ENCODE measurements around the gene CLDND2. TPM values are rescaled to one million over a fixed set of nuclear protein-coding genes. Genes with fewer than 3 reads are reported as not detected.

Gene CLDND2
- total and polyA plus RNA-seq, 2 donors from 2014 or later: 1.1 to 6.9 TPM

GRCh38 chr19:51333836-51334460, 34.9 kb downstream of the CLDND2 start:
- intact Hi-C loops (cut with DNase I): no loop called here
- no peaks in the 10 kb centered on the region for H3K9me3 ChIP-seq (ENCODE audit: control insufficient read depth in 2 of 3, insufficient read depth in 1 of 3, low read length in 3 of 3)
- H3K36me3 ChIP-seq (ENCODE audit: control insufficient read depth in 2 of 3, insufficient read depth in 3 of 3, low read length in 3 of 3): no peaks in the 10 kb centered on the region
- H3K27ac ChIP-seq (ENCODE audit: low read depth in 2 of 2, low read length in 2 of 2): no peak overlapping the region
- no peak overlapping the region for H3K9ac ChIP-seq (ENCODE audit: low read length in 3 of 3)
- no peaks in the 10 kb centered on the region for H3K27me3 ChIP-seq (ENCODE audit: control insufficient read depth, insufficient read depth, low read length)
- H3K4me3 ChIP-seq (ENCODE audit: low read length in 3 of 3): no peak overlapping the region
- no peak for FAIRE-seq
- TF ChIP-seq CTCF (IDR thresholded peaks at IDR 0.05; ENCODE audit: borderline replicate concordance, extremely low read depth, insufficient read depth): no peak
- DNase-seq: peak in 1 of 5 donors; percentile 39
- H3K4me1 ChIP-seq (ENCODE audit: control insufficient read depth in 2 of 3, insufficient read depth in 2 of 3, low read depth in 1 of 3, low read length in 3 of 3): peaks cover 0 to 2% (median 0%) of the 10 kb centered on the region in 3 donors

GRCh38 chr19:51331716-51332115, 37.1 kb downstream of the CLDND2 start:
- intact Hi-C loops (cut with DNase I): no loop called here
- Histone ChIP-seq H3K36me3 (ENCODE audit: control insufficient read depth in 2 of 3, insufficient read depth in 3 of 3, low read length in 3 of 3) (no peaks in the 10 kb centered on the region), H3K9ac (ENCODE audit: low read length in 3 of 3) (no peak overlapping the region), H3K27ac (ENCODE audit: low read depth in 2 of 2, low read length in 2 of 2) (no peak overlapping the region), H3K4me3 (ENCODE audit: low read length in 3 of 3) (no peak overlapping the region), H3K4me1 (ENCODE audit: control insufficient read depth in 2 of 3, insufficient read depth in 2 of 3, low read depth in 1 of 3, low read length in 3 of 3) (no peaks in the 10 kb centered on the region), H3K9me3 (ENCODE audit: control insufficient read depth in 2 of 3, insufficient read depth in 1 of 3, low read length in 3 of 3) (no peaks in the 10 kb centered on the region), H3K27me3 (ENCODE audit: control insufficient read depth, insufficient read depth, low read length) (peaks cover 2% of the 10 kb centered on the region)
- FAIRE-seq (no peak), DNase-seq (no peak)
- no peak for TF ChIP-seq CTCF (IDR thresholded peaks at IDR 0.05; ENCODE audit: borderline replicate concordance, extremely low read depth, insufficient read depth)

- H3K27me3 ChIP-seq (ENCODE audit: control insufficient read depth, insufficient read depth, low read length): peaks cover 2% of the 10 kb centered on the region
- H3K9ac ChIP-seq (ENCODE audit: low read length in 3 of 3): no peak overlapping the region
- intact Hi-C loops (cut with DNase I): no loop called here
- DNase-seq (no peak), FAIRE-seq (no peak)
- H3K36me3 ChIP-seq (ENCODE audit: control insufficient read depth in 2 of 3, insufficient read depth in 3 of 3, low read length in 3 of 3): no peaks in the 10 kb centered on the region
- no peak for TF ChIP-seq CTCF (IDR thresholded peaks at IDR 0.05; ENCODE audit: borderline replicate concordance, extremely low read depth, insufficient read depth)
- H3K4me3 ChIP-seq (ENCODE audit: low read length in 3 of 3): no peak overlapping the region
- H3K9me3 ChIP-seq (ENCODE audit: control insufficient read depth in 2 of 3, insufficient read depth in 1 of 3, low read length in 3 of 3): no peaks in the 10 kb centered on the region
- no peak overlapping the region for H3K27ac ChIP-seq (ENCODE audit: low read depth in 2 of 2, low read length in 2 of 2)
- H3K4me1 ChIP-seq (ENCODE audit: control insufficient read depth in 2 of 3, insufficient read depth in 2 of 3, low read depth in 1 of 3, low read length in 3 of 3): no peaks in the 10 kb centered on the region
Observed at GRCh38 chr19:51331193-51331592, 37.6 kb downstream of the CLDND2 start.

- FAIRE-seq: no peak
- no peaks in the 10 kb centered on the region for H3K36me3 ChIP-seq (ENCODE audit: control insufficient read depth in 2 of 3, insufficient read depth in 3 of 3, low read length in 3 of 3)
- no peaks in the 10 kb centered on the region for H3K4me1 ChIP-seq (ENCODE audit: control insufficient read depth in 2 of 3, insufficient read depth in 2 of 3, low read depth in 1 of 3, low read length in 3 of 3)
- intact Hi-C loops (cut with DNase I): no loop called here
- peaks cover 2% of the 10 kb centered on the region for H3K27me3 ChIP-seq (ENCODE audit: control insufficient read depth, insufficient read depth, low read length)
- no peak overlapping the region for H3K27ac ChIP-seq (ENCODE audit: low read depth in 2 of 2, low read length in 2 of 2)
- no peak overlapping the region for H3K9ac ChIP-seq (ENCODE audit: low read length in 3 of 3)
- DNase-seq: no peak
- no peaks in the 10 kb centered on the region for H3K9me3 ChIP-seq (ENCODE audit: control insufficient read depth in 2 of 3, insufficient read depth in 1 of 3, low read length in 3 of 3)
- no peak for TF ChIP-seq CTCF (IDR thresholded peaks at IDR 0.05; ENCODE audit: borderline replicate concordance, extremely low read depth, insufficient read depth)
- no peak overlapping the region for H3K4me3 ChIP-seq (ENCODE audit: low read length in 3 of 3)
Observed at GRCh38 chr19:51330366-51330765, 38.4 kb downstream of the CLDND2 start.

All from kidney (tissue), 14 donors.